GM23248 (cell line): Measurements from ENCODE around the gene SDK2.

Experiments used
- EZH2 ChIP-seq: fragments of 200-600 bp; sonication (generic); IDR thresholded peaks from 2 replicates; pipeline ENCODE4 v1.6.1; 2018; ENCODE audit warnings: antibody characterized with exemption, mild to moderate bottlenecking; ENCODE audit not compliant: insufficient read depth, poor library complexity, severe bottlenecking
- EZH2phosphoT487 ChIP-seq: fragments of 200-600 bp; sonication (generic); IDR thresholded peaks from 2 replicates; pipeline ENCODE4 v1.6.1; 2018; ENCODE audit warnings: antibody characterized with exemption, moderate library complexity, mild to moderate bottlenecking, low read depth; ENCODE audit not compliant: insufficient read depth

DNA sequence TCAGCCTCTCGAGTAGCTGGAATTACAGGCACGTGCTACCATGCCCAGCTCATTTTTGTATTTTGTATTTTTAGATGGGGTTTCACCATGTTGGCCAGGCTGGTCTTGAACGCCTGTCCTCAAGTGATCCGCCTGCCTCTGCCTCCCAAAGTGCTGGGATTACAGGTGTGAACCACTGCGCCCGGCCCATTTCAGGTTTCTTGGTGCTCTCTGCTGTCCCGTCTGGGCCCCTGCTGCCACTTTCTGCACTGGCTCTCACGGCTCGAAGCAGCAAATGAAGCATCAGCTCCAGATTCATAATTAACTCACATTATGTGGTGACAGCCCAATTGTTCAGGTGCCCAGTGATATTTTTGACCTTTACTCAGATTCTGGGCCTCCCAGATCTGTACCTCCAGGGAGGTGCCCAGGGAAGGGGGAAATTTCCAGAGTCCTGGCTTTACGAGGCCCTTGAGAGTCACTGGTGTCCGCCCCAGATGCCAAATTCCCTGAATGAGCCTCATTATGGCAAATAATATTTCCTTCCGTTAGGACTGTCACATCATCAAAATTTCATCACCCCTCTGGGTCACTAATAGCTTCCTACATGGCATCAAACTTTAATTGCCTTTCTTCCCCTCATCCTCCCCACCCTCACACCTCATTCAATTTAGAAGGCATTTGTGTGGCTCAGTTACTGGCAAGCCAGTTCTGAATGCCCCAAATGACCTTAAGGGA lies 9.0 kb downstream of the SDK2 start:
- TF ChIP-seq EZH2 (no peak), EZH2phosphoT487 (no peak)
